Measurements from ENCODE around the gene DUSP21. TPM values are rescaled to one million over a fixed set of nuclear protein-coding genes. Genes with fewer than 3 reads are reported as not detected.

Gene DUSP21
- polyA plus RNA-seq, 1 donor (not counting 4 experiments of a cell fraction or from before 2014, with no cell fraction given): not detected

- no peaks in the 10 kb centered on the region for H3K4me1 ChIP-seq (ENCODE audit: control insufficient read depth, extremely low read depth, insufficient read depth, low read length)
- H3K27ac ChIP-seq (ENCODE audit: control insufficient read depth, insufficient read depth, low read length): no peak overlapping the region
- no peaks in the 10 kb centered on the region for H4K20me1 ChIP-seq (ENCODE audit: control insufficient read depth, extremely low read depth, insufficient read depth, low read length)
- no peaks in the 10 kb centered on the region for H3K9me1 ChIP-seq (ENCODE audit: control insufficient read depth, extremely low read depth, insufficient read depth, low read length)
- no peak overlapping the region for H2AFZ ChIP-seq (ENCODE audit: control insufficient read depth, low read length)
- TF ChIP-seq EZH2 (IDR thresholded peaks at IDR 0.05; ENCODE audit: low read length): no peak
- TF ChIP-seq, protein P1, sequence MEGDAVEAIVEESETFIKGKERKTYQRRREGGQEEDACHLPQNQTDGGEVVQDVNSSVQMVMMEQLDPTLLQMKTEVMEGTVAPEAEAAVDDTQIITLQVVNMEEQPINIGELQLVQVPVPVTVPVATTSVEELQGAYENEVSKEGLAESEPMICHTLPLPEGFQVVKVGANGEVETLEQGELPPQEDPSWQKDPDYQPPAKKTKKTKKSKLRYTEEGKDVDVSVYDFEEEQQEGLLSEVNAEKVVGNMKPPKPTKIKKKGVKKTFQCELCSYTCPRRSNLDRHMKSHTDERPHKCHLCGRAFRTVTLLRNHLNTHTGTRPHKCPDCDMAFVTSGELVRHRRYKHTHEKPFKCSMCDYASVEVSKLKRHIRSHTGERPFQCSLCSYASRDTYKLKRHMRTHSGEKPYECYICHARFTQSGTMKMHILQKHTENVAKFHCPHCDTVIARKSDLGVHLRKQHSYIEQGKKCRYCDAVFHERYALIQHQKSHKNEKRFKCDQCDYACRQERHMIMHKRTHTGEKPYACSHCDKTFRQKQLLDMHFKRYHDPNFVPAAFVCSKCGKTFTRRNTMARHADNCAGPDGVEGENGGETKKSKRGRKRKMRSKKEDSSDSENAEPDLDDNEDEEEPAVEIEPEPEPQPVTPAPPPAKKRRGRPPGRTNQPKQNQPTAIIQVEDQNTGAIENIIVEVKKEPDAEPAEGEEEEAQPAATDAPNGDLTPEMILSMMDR (optimal IDR thresholded peaks at IDR 0.05 in 1 of 3, IDR thresholded peaks at IDR 0.05 in 1 of 3, conservative IDR thresholded peaks at IDR 0.05 in 1 of 3; ENCODE audit: extremely low read depth in 1 of 3, insufficient read depth in 2 of 3, low read length in 3 of 3): no peak
- H3K79me2 ChIP-seq (ENCODE audit: control insufficient read depth, insufficient read depth, low read length): no peaks in the 10 kb centered on the region
- no peaks in the 10 kb centered on the region for H3K27me3 ChIP-seq (ENCODE audit: control insufficient read depth, extremely low read depth, insufficient read depth, low read length)
- H3K36me3 ChIP-seq (ENCODE audit: control insufficient read depth in 2 of 2, extremely low read depth in 1 of 2, insufficient read depth in 2 of 2, low read length in 2 of 2): no peaks in the 10 kb centered on the region
- H3K4me3 ChIP-seq (ENCODE audit: control insufficient read depth in 2 of 3, extremely low read depth in 1 of 3, insufficient read depth in 2 of 3, low read depth in 1 of 3, low read length in 3 of 3): no peak overlapping the region
- no peaks in the 10 kb centered on the region for H3K9me3 ChIP-seq (ENCODE audit: control insufficient read depth, low read depth, low read length)
- no peak overlapping the region for H3K9ac ChIP-seq (ENCODE audit: control insufficient read depth, extremely low read depth, insufficient read depth, low read length)
- H3K4me2 ChIP-seq (ENCODE audit: control insufficient read depth, extremely low read depth, insufficient read depth, low read depth, low read length): no peak overlapping the region
- dilution Hi-C loops (cut with MboI; ENCODE audit: extremely low pct_ligation_motif_present, low sequenced_read_pairs): no loop called here
- DNase-seq (ENCODE audit: low read depth, low spot score) (no peak), FAIRE-seq (no peak)
Observed at GRCh38 chrX:44829832-44830231, 14.0 kb upstream of the DUSP21 start.

DNA sequence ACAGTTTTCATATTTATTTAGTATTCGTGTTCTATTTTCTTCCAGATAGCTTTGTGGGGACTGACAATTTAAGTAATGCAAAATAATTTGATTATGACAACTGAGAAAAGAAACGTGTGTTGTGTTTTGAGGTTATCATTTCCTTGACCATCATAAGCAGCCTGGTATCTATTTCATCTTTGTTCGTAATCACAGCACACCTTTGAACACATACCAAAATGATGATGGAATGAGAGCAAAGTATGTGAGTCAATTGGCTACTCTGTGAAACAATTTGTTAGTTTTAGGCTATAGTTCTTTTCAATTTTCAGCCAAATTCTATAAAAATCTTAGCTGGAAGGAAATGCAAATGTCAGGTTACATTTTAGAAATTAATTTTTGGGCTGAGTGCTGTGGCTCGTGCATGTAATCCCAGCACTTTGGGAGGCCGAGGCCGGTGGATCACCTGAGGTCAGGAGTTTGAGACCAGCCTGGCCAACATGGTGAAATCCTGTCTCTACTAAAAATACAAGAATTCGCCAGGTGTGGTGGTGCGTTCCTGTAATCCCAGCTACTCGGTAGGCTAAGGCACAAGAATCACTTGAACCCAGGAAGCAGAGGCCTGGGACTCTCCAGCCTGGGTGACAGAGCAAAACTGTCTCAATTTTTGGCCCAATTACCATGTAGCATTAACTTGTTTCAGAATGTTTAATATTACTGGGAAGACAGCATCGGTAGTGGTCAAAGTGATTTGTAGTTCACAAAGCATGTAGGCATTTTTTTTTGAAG is 1.1 kb upstream of the DUSP21 start:
- Histone ChIP-seq H3K4me1 (ENCODE audit: control insufficient read depth, extremely low read depth, insufficient read depth, low read length) (no peaks in the 10 kb centered on the region), H3K9ac (ENCODE audit: control insufficient read depth, extremely low read depth, insufficient read depth, low read length) (no peak overlapping the region), H3K36me3 (ENCODE audit: control insufficient read depth in 2 of 2, extremely low read depth in 1 of 2, insufficient read depth in 2 of 2, low read length in 2 of 2) (no peaks in the 10 kb centered on the region), H3K27me3 (ENCODE audit: control insufficient read depth, extremely low read depth, insufficient read depth, low read length) (no peaks in the 10 kb centered on the region), H2AFZ (ENCODE audit: control insufficient read depth, low read length) (no peak overlapping the region), H3K4me3 (ENCODE audit: control insufficient read depth in 2 of 3, extremely low read depth in 1 of 3, insufficient read depth in 2 of 3, low read depth in 1 of 3, low read length in 3 of 3) (no peak overlapping the region), H3K9me3 (ENCODE audit: control insufficient read depth, low read depth, low read length) (no peaks in the 10 kb centered on the region), H4K20me1 (ENCODE audit: control insufficient read depth, extremely low read depth, insufficient read depth, low read length) (no peaks in the 10 kb centered on the region), H3K9me1 (ENCODE audit: control insufficient read depth, extremely low read depth, insufficient read depth, low read length) (no peaks in the 10 kb centered on the region), H3K4me2 (ENCODE audit: control insufficient read depth, extremely low read depth, insufficient read depth, low read depth, low read length) (no peak overlapping the region), H3K27ac (ENCODE audit: control insufficient read depth, insufficient read depth, low read length) (no peak overlapping the region), H3K79me2 (ENCODE audit: control insufficient read depth, insufficient read depth, low read length) (no peaks in the 10 kb centered on the region)
- FAIRE-seq: no peak
- no peak for DNase-seq (ENCODE audit: low read depth, low spot score)
- dilution Hi-C loops (cut with MboI; ENCODE audit: extremely low pct_ligation_motif_present, low sequenced_read_pairs): no loop called here
- TF ChIP-seq EZH2 (IDR thresholded peaks at IDR 0.05; ENCODE audit: low read length): no peak
- TF ChIP-seq, protein P1 (optimal IDR thresholded peaks at IDR 0.05 in 1 of 3, IDR thresholded peaks at IDR 0.05 in 1 of 3, conservative IDR thresholded peaks at IDR 0.05 in 1 of 3; ENCODE audit: extremely low read depth in 1 of 3, insufficient read depth in 2 of 3, low read length in 3 of 3): no peak
